Endothelial cell of umbilical vein (primary cell): ENCODE results near the gene GJB1.

ENCODE experiments used
- CTCF ChIP-seq, 2 donors: IDR thresholded peaks; 1 replicate in 1 of 2; 2 replicates in 1 of 2; pipeline ENCODE4 v1.5.1; 2011; ENCODE audit warnings: low read length in 2 of 2, mild to moderate bottlenecking in 2 of 2, moderate library complexity in 2 of 2, control low read depth in 1 of 2, inconsistent platforms in 1 of 2, low read depth in 1 of 2; ENCODE audit not compliant: insufficient read depth in 1 of 2; ENCODE audit errors: extremely low read depth in 1 of 2
- EZH2 ChIP-seq: IDR thresholded peaks from 2 replicates; pipeline ENCODE4 v1.6.1; 2012; ENCODE audit warnings: borderline replicate concordance, low read depth, mild to moderate bottlenecking, moderate library complexity, low read length, inconsistent platforms; ENCODE audit not compliant: severe bottlenecking
- GATA2 ChIP-seq: IDR thresholded peaks from 2 replicates; pipeline ENCODE4 v1.7.0; 2011; ENCODE audit warnings: low read depth, mild to moderate bottlenecking, moderate library complexity, mixed read lengths, low read length; ENCODE audit not compliant: insufficient read length, insufficient read depth
- MAX ChIP-seq: IDR thresholded peaks from 2 replicates; pipeline ENCODE4 v1.6.1; 2011; ENCODE audit not compliant: insufficient read depth, insufficient read length
- POLR2A ChIP-seq: IDR thresholded peaks from 2 replicates; pipeline ENCODE4 v1.6.1; 2012; ENCODE audit warnings: low read depth, mild to moderate bottlenecking, control low read depth, low read length
- POLR2AphosphoS5 ChIP-seq: IDR thresholded peaks from 2 replicates; pipeline ENCODE4 v1.6.1; 2012; ENCODE audit warnings: low read depth, mild to moderate bottlenecking, control low read depth, low read length, moderate library complexity; ENCODE audit not compliant: insufficient read depth

- TF ChIP-seq CTCF (IDR thresholded peaks at IDR 0.05; ENCODE audit: extremely low read depth in 1 of 2, insufficient read depth in 1 of 2, low read depth in 1 of 2, low read length in 2 of 2) (no peak), POLR2A (no peak), EZH2 (no peak), MAX (no peak), GATA2 (no peak), POLR2AphosphoS5 (no peak)
Measured at GRCh38 chrX:71210816-71211215, 12.2 kb upstream of the GJB1 start.
